ENCODE measurements around the gene TET3.
A peak's percentile ranks its signal among the peaks of the same experiment; 100 is the strongest.

Gene TET3

GRCh38 chr2:74029714-74030397, 45.1 kb downstream of the TET3 start:
- peaks cover 8% of the 10 kb centered on the region; the same call in 1 of the 2 replicates for H3F3A ChIP-seq (ENCODE audit: control insufficient read depth, insufficient read depth)
- H3K4me1 ChIP-seq (ENCODE audit: control insufficient read depth, low read length): peaks cover 46% of the 10 kb centered on the region
- H3K4me2 ChIP-seq (ENCODE audit: low read length): no peak overlapping the region
- H4K20me1 ChIP-seq (ENCODE audit: control insufficient read depth, insufficient read depth, low read depth, low read length): peaks cover 8% of the 10 kb centered on the region; the same call in 1 of the 2 replicates
- peaks cover 96% of the 10 kb centered on the region for H3K79me2 ChIP-seq (ENCODE audit: control insufficient read depth, low read length)
- no peaks in the 10 kb centered on the region for H3K9me2 ChIP-seq (replicated peaks; ENCODE audit: control insufficient read depth, low read length)
- no peaks in the 10 kb centered on the region for H3K9me3 ChIP-seq (ENCODE audit: control insufficient read depth, insufficient read depth, low read length)
- H3K27ac ChIP-seq (ENCODE audit: low read depth, low read length): no peak overlapping the region
- no peaks in the 10 kb centered on the region for H3K27me3 ChIP-seq (ENCODE audit: control insufficient read depth, low read length)
- peaks cover 2% of the 10 kb centered on the region; the same call in 1 of the 2 replicates for H3K36me3 ChIP-seq (ENCODE audit: control insufficient read depth, low read length)
- TF ChIP-seq EZH2phosphoT487 (IDR thresholded peaks at IDR 0.05; ENCODE audit: borderline replicate concordance, low read length): no peak
- no peak for TF ChIP-seq CTCF (IDR thresholded peaks at IDR 0.05; ENCODE audit: low read depth, low read length, poor library complexity, severe bottlenecking)
- no peak overlapping the region for H3K4me3 ChIP-seq (ENCODE audit: low read length)

- Histone ChIP-seq H3F3A (ENCODE audit: control insufficient read depth, insufficient read depth) (peaks cover 10% of the 10 kb centered on the region), H3K27me3 (ENCODE audit: control insufficient read depth, low read length) (no peaks in the 10 kb centered on the region), H3K9me3 (ENCODE audit: control insufficient read depth, insufficient read depth, low read length) (no peaks in the 10 kb centered on the region), H3K4me2 (ENCODE audit: low read length) (peak overlapping the region; percentile 86), H3K4me1 (ENCODE audit: control insufficient read depth, low read length) (peaks cover 52% of the 10 kb centered on the region), H3K79me2 (ENCODE audit: control insufficient read depth, low read length) (peaks cover 93% of the 10 kb centered on the region), H3K4me3 (ENCODE audit: low read length) (peak overlapping the region; percentile 67; the same call in 1 of the 2 replicates), H3K9me2 (replicated peaks; ENCODE audit: control insufficient read depth, low read length) (no peaks in the 10 kb centered on the region), H4K20me1 (ENCODE audit: control insufficient read depth, insufficient read depth, low read depth, low read length) (peaks cover 8% of the 10 kb centered on the region; the same call in 1 of the 2 replicates), H3K27ac (ENCODE audit: low read depth, low read length) (peak overlapping the region; percentile 68), H3K36me3 (ENCODE audit: control insufficient read depth, low read length) (peaks cover 2% of the 10 kb centered on the region; the same call in 1 of the 2 replicates)
- TF ChIP-seq CTCF (IDR thresholded peaks at IDR 0.05; ENCODE audit: low read depth, low read length, poor library complexity, severe bottlenecking): no peak
- no peak for TF ChIP-seq EZH2phosphoT487 (IDR thresholded peaks at IDR 0.05; ENCODE audit: borderline replicate concordance, low read length)
Observed at GRCh38 chr2:74031221-74031620, 46.5 kb downstream of the TET3 start.

GRCh38 chr2:74031959-74032287, 47.2 kb downstream of the TET3 start:
- Histone ChIP-seq H3K9me3 (ENCODE audit: control insufficient read depth, insufficient read depth, low read length) (no peaks in the 10 kb centered on the region), H3K4me1 (ENCODE audit: control insufficient read depth, low read length) (peaks cover 55% of the 10 kb centered on the region), H4K20me1 (ENCODE audit: control insufficient read depth, insufficient read depth, low read depth, low read length) (peaks cover 8% of the 10 kb centered on the region; the same call in 1 of the 2 replicates), H3K36me3 (ENCODE audit: control insufficient read depth, low read length) (peaks cover 1% of the 10 kb centered on the region; the same call in 1 of the 2 replicates), H3K4me3 (ENCODE audit: low read length) (peak overlapping the region; percentile 67), H3F3A (ENCODE audit: control insufficient read depth, insufficient read depth) (peaks cover 13% of the 10 kb centered on the region), H3K27ac (ENCODE audit: low read depth, low read length) (peak overlapping the region; percentile 68), H3K9me2 (replicated peaks; ENCODE audit: control insufficient read depth, low read length) (no peaks in the 10 kb centered on the region), H3K79me2 (ENCODE audit: control insufficient read depth, low read length) (peaks cover 94% of the 10 kb centered on the region), H3K4me2 (ENCODE audit: low read length) (peak overlapping the region; percentile 86), H3K27me3 (ENCODE audit: control insufficient read depth, low read length) (no peaks in the 10 kb centered on the region)
- TF ChIP-seq EZH2phosphoT487 (IDR thresholded peaks at IDR 0.05; ENCODE audit: borderline replicate concordance, low read length) (no peak), CTCF (IDR thresholded peaks at IDR 0.05; ENCODE audit: low read depth, low read length, poor library complexity, severe bottlenecking) (no peak)
